GM12878 (cell line): Measurements from ENCODE around the gene NDUFS6. TPM values are rescaled to one million over a fixed set of nuclear protein-coding genes. Genes with fewer than 3 reads are reported as not detected.
A peak's percentile ranks its signal among the peaks of the same experiment; 100 is the strongest.

Experiments
- ATF7 ChIP-seq: fragments of 450-650 bp; IDR thresholded peaks from 2 replicates; pipeline ENCODE4 v1.6.1; 2016; ENCODE audit warnings: low read depth, mild to moderate bottlenecking
- BCLAF1 ChIP-seq: fragments of 450-650 bp; IDR thresholded peaks from 2 replicates; pipeline ENCODE4 v1.6.1; 2017; ENCODE audit warnings: antibody characterized with exemption, mild to moderate bottlenecking, moderate library complexity
- BHLHE40 ChIP-seq, 2 experiments: fragments of 450-650 bp in 1 of 2; IDR thresholded peaks; 2 replicates each; pipeline ENCODE4 v1.6.1; 2011 to 2017; ENCODE audit warnings: low read depth in 2 of 2, borderline replicate concordance in 1 of 2, improper control_type of control experiment in 1 of 2, low read length in 1 of 2, mild to moderate bottlenecking in 1 of 2
- CHD2 ChIP-seq: IDR thresholded peaks from 2 replicates; pipeline ENCODE4 v1.6.1; 2011; ENCODE audit warnings: low read depth, low read length, improper control_type of control experiment, borderline replicate concordance
- CHD4 ChIP-seq: fragments of 200-600 bp; sonication (generic); IDR thresholded peaks from 2 replicates; pipeline ENCODE4 v1.6.1; 2016; ENCODE audit warnings: mild to moderate bottlenecking
- EGR1 ChIP-seq, 2 experiments: IDR thresholded peaks; 1 replicate in 1 of 2; 2 replicates in 1 of 2; pipeline ENCODE4 v1.6.1; 2011 to 2012; ENCODE audit warnings: low read depth in 2 of 2, low read length in 2 of 2, borderline replicate concordance in 1 of 2, mild to moderate bottlenecking in 1 of 2, moderate library complexity in 1 of 2
- EZH2 ChIP-seq: IDR thresholded peaks from 2 replicates; pipeline ENCODE4 v1.6.1; 2012; ENCODE audit warnings: low read depth, mild to moderate bottlenecking, control low read depth, inconsistent platforms, low read length, borderline replicate concordance; ENCODE audit not compliant: control insufficient read depth
- FOS ChIP-seq: IDR thresholded peaks from 3 replicates; pipeline ENCODE4 v1.6.1; 2011; ENCODE audit warnings: borderline replicate concordance; ENCODE audit not compliant: insufficient read length; ENCODE audit errors: extremely low read depth
- JUND ChIP-seq: IDR thresholded peaks from 2 replicates; pipeline ENCODE4 v1.6.1; 2012; ENCODE audit warnings: low read depth, mild to moderate bottlenecking, low read length, improper control_type of control experiment, moderate library complexity
- PAX5 ChIP-seq: IDR thresholded peaks from 2 replicates; pipeline ENCODE4 v1.6.1; 2011; ENCODE audit warnings: low read depth, low read length, borderline replicate concordance
- PAX8 ChIP-seq: fragments of 450-650 bp; IDR thresholded peaks from 2 replicates; pipeline ENCODE4 v1.6.1; 2017; ENCODE audit warnings: mild to moderate bottlenecking, moderate library complexity
- POU2F2 ChIP-seq: IDR thresholded peaks from 3 replicates; pipeline ENCODE4 v1.6.1; 2011; ENCODE audit warnings: low read depth, mild to moderate bottlenecking, low read length, borderline replicate concordance
- RAD51 ChIP-seq: fragments of 450-650 bp; IDR thresholded peaks from 2 replicates; pipeline ENCODE4 v1.6.1; 2016; ENCODE audit warnings: moderate library complexity, mild to moderate bottlenecking, inconsistent platforms
- RBBP5 ChIP-seq: fragments of 200-600 bp; sonication (generic); conservative IDR thresholded peaks from 2 replicates; pipeline ENCODE4 v1.6.1; 2016
- RCOR1 ChIP-seq: conservative IDR thresholded peaks from 2 replicates; pipeline ENCODE4 v1.6.1; 2012; ENCODE audit warnings: low read depth, low read length, improper control_type of control experiment
- SIN3A ChIP-seq: IDR thresholded peaks from 2 replicates; pipeline ENCODE4 v1.6.1; 2012; ENCODE audit warnings: low read depth, low read length, improper control_type of control experiment
- SMAD5 ChIP-seq: IDR thresholded peaks from 2 replicates; pipeline ENCODE4 v1.6.1; 2016; ENCODE audit warnings: antibody characterized with exemption, low read depth
- SPI1 ChIP-seq: IDR thresholded peaks from 2 replicates; pipeline ENCODE4 v1.6.1; 2011; ENCODE audit warnings: low read depth, mild to moderate bottlenecking, low read length, moderate library complexity, borderline replicate concordance; ENCODE audit not compliant: insufficient read depth
- SUZ12 ChIP-seq: fragments of 200-600 bp; sonication (generic); IDR thresholded peaks from one replicate; pipeline ENCODE4 v1.6.1; 2018; ENCODE audit warnings: antibody characterized with exemption, mild to moderate bottlenecking; ENCODE audit not compliant: unreplicated experiment
- TBL1XR1 ChIP-seq: IDR thresholded peaks from 2 replicates; pipeline ENCODE4 v1.6.1; 2012; ENCODE audit warnings: low read depth, low read length, improper control_type of control experiment
- polyA plus RNA-seq, 11 experiments: library from polyadenylated mRNA; depleted of rRNA in 4 of 11; unstranded in 6 of 11; stranded (reverse) in 5 of 11; fragments of >200 nt; fragmentation: Nextera tagmentation in 4 of 11; fragmentation: Illumina TruSeq in 1 of 11; extraction: Ambion mirVana in 4 of 11; extraction: Trizol in 1 of 11; gene quantifications; 1 replicate in 1 of 11; 2 replicates in 10 of 11; pipeline versions ENCODE4 v1.2.1 to v1.2.3, GENCODE V29; 2011 to 2016; ENCODE audit warnings: inconsistent platforms in 2 of 11, missing spikeins in 2 of 11, low read depth in 1 of 11
- total RNA-seq, 4 experiments: library from RNA; depleted of rRNA in 3 of 4; stranded (reverse); fragments of >200 nt in 3 of 4; fragmentation: Illumina TruSeq in 1 of 4; extraction: Trizol in 1 of 4; gene quantifications; 2 replicates each; pipeline versions ENCODE4 v1.2.1 to v1.2.3, GENCODE V29; 2013 to 2021
- TF ChIP-seq, protein P1 (sequence below): IDR thresholded peaks from 2 replicates; pipeline ENCODE4 v1.6.1; 2011; ENCODE audit warnings: borderline replicate concordance, low read depth, mild to moderate bottlenecking, moderate library complexity, mixed read lengths, low read length; ENCODE audit not compliant: insufficient read depth; ENCODE audit errors: extremely low read length
- TF ChIP-seq, protein P2 (sequence below): IDR thresholded peaks from 2 replicates; pipeline ENCODE4 v1.6.1; 2012; ENCODE audit warnings: low read depth, low read length, improper control_type of control experiment
- TF ChIP-seq, protein P3 (sequence below): fragments of 450-650 bp; formaldehyde crosslinking; IDR thresholded peaks from 2 replicates; pipeline ENCODE4 v1.5.0; 2022; ENCODE audit warnings: mild to moderate bottlenecking, missing genetic modification characterization

NDUFS6 gene
- total and polyA plus RNA-seq, 10 of the 15 experiments (the other 5 are each of a cell fraction or from before 2014, with no cell fraction given), result 20.7 to 213 (median 58.3) TPM

GRCh38 chr5:1792842-1793266 is 8.4 kb upstream of the NDUFS6 start (continued):
- TF ChIP-seq PAX5, result peak; percentile 94
- no peak for TF ChIP-seq SUZ12
- no peak for TF ChIP-seq FOS
- no peak for TF ChIP-seq BCLAF1
- TF ChIP-seq JUND, result peak; percentile 85; the same call in 1 of the 2 replicates
- peak; percentile 99 for TF ChIP-seq TBL1XR1
- TF ChIP-seq CHD2, result peak; percentile 89
- TF ChIP-seq PAX8, result peak; percentile 96
- 0 out of 2 replicates have a peak, but pooled peaks have one; percentile 41 for TF ChIP-seq EZH2
- TF ChIP-seq RCOR1, result peak; percentile 96
- TF ChIP-seq RAD51, result peak; percentile 57; the same call in 1 of the 2 replicates
- TF ChIP-seq CHD4, result no peak
- TF ChIP-seq ATF7, result peak; percentile 94
- TF ChIP-seq SIN3A, result peak; percentile 62; the same call in 1 of the 2 replicates
- no peak for TF ChIP-seq RBBP5
- no peak for TF ChIP-seq SMAD5
- TF ChIP-seq, protein P1, sequence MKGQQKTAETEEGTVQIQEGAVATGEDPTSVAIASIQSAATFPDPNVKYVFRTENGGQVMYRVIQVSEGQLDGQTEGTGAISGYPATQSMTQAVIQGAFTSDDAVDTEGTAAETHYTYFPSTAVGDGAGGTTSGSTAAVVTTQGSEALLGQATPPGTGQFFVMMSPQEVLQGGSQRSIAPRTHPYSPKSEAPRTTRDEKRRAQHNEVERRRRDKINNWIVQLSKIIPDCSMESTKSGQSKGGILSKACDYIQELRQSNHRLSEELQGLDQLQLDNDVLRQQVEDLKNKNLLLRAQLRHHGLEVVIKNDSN, result no peak
- no peak for TF ChIP-seq SPI1
- TF ChIP-seq, protein P2, sequence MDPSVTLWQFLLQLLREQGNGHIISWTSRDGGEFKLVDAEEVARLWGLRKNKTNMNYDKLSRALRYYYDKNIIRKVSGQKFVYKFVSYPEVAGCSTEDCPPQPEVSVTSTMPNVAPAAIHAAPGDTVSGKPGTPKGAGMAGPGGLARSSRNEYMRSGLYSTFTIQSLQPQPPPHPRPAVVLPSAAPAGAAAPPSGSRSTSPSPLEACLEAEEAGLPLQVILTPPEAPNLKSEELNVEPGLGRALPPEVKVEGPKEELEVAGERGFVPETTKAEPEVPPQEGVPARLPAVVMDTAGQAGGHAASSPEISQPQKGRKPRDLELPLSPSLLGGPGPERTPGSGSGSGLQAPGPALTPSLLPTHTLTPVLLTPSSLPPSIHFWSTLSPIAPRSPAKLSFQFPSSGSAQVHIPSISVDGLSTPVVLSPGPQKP, result no peak
- TF ChIP-seq BHLHE40 (IDR thresholded peaks at IDR 0.05; ENCODE audit: borderline replicate concordance in 1 of 2, low read depth in 2 of 2, low read length in 1 of 2), result peak; percentile 86 to 87
- TF ChIP-seq, protein P3, sequence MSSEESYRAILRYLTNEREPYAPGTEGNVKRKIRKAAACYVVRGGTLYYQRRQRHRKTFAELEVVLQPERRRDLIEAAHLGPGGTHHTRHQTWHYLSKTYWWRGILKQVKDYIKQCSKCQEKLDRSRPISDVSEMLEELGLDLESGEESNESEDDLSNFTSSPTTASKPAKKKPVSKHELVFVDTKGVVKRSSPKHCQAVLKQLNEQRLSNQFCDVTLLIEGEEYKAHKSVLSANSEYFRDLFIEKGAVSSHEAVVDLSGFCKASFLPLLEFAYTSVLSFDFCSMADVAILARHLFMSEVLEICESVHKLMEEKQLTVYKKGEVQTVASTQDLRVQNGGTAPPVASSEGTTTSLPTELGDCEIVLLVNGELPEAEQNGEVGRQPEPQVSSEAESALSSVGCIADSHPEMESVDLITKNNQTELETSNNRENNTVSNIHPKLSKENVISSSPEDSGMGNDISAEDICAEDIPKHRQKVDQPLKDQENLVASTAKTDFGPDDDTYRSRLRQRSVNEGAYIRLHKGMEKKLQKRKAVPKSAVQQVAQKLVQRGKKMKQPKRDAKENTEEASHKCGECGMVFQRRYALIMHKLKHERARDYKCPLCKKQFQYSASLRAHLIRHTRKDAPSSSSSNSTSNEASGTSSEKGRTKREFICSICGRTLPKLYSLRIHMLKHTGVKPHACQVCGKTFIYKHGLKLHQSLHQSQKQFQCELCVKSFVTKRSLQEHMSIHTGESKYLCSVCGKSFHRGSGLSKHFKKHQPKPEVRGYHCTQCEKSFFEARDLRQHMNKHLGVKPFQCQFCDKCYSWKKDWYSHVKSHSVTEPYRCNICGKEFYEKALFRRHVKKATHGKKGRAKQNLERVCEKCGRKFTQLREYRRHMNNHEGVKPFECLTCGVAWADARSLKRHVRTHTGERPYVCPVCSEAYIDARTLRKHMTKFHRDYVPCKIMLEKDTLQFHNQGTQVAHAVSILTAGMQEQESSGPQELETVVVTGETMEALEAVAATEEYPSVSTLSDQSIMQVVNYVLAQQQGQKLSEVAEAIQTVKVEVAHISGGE (CRISPR knock-in tag), result no peak
- TF ChIP-seq EGR1 (IDR thresholded peaks at IDR 0.05; ENCODE audit: borderline replicate concordance in 1 of 2, low read depth in 2 of 2, low read length in 2 of 2), result peak; percentile 51 to 99
- TF ChIP-seq POU2F2, result peak; percentile 100
